Heart right ventricle (tissue), 16 donors: Measurements from ENCODE around the gene CHST15. TPM values are rescaled to one million over a fixed set of nuclear protein-coding genes. Genes with fewer than 3 reads are reported as not detected.

Experiments used
- ATAC-seq, 8 donors: fragments of 200-7000 bp; cut with Tn5 transposase; one replicate each; pipeline ENCODE4 v1.9.1; 2020; ENCODE audit warnings: mild to moderate bottlenecking in 8 of 8, moderate library complexity in 8 of 8, moderate number of reproducible peaks in 1 of 8
- DNase-seq, 2 donors: peaks; one replicate each; pipeline ENCODE4 v3.0.0-alpha.2; 2020
- H3K27ac ChIP-seq, 10 donors: fragments of 200-600 bp; sonication (generic) in 2 of 10; one replicate each; pipeline versions ENCODE4 v1.5.0 to v1.8.0; 2020 to 2022; ENCODE audit warnings: mild to moderate bottlenecking in 3 of 10
- H3K27me3 ChIP-seq, 7 donors: fragments of 200-600 bp; one replicate each; pipeline ENCODE4 v1.8.0; 2021 to 2022; ENCODE audit warnings: mild to moderate bottlenecking in 2 of 7
- H3K36me3 ChIP-seq, 9 donors: fragments of 200-600 bp; sonication (generic) in 1 of 9; one replicate each; pipeline versions ENCODE4 v1.5.0 to v1.8.0; 2020 to 2022; ENCODE audit warnings: mild to moderate bottlenecking in 2 of 9
- H3K4me1 ChIP-seq, 9 donors: fragments of 200-600 bp; sonication (generic) in 1 of 9; one replicate each; pipeline versions ENCODE4 v1.5.0 to v1.8.0; 2020 to 2022; ENCODE audit warnings: mild to moderate bottlenecking in 4 of 9
- H3K4me3 ChIP-seq, 10 donors: fragments of 200-600 bp; sonication (generic) in 2 of 10; one replicate each; pipeline versions ENCODE4 v1.5.0 to v1.8.0; 2020 to 2022; ENCODE audit warnings: mild to moderate bottlenecking in 7 of 10, moderate library complexity in 2 of 10
- H3K9me3 ChIP-seq, 11 donors: fragments of 200-600 bp in 10 of 11; sonication (generic) in 2 of 11; one replicate each; pipeline versions ENCODE4 v1.5.0 to v1.8.0; 2013 to 2022; ENCODE audit warnings: mild to moderate bottlenecking in 2 of 11, control low read depth in 1 of 11, moderate library complexity in 1 of 11
- CTCF ChIP-seq, 9 donors: fragments of 200-600 bp; sonication (generic) in 2 of 9; IDR thresholded peaks; one replicate each; pipeline versions ENCODE4 v1.5.0 to v1.8.0; 2021 to 2022; ENCODE audit warnings: antibody characterized with exemption in 9 of 9, mild to moderate bottlenecking in 5 of 9, moderate library complexity in 1 of 9
- WGBS, 2 donors: extraction: QIAGEN DNeasy Blood & Tissue Kit; methylation state at CpG; one replicate each; pipeline ENCODE4 v1.1.7; 2013; ENCODE audit warnings: inconsistent platforms in 1 of 2; 5-methylcytosine and 5-hydroxymethylcytosine counted together
- intact Hi-C, 10 donors: fragments of 100-400 bp; cut with DNase I; formaldehyde crosslinking; loops; one replicate each; pipeline versions ENCODE4 v1.11.1 to v1.14.2; 2022
- polyA plus RNA-seq, 2 donors: library from polyadenylated mRNA; stranded (reverse); fragments of 200-250 nt; gene quantifications; one replicate each; pipeline ENCODE4 v1.2.3, GENCODE V29; 2013
- total RNA-seq, 10 donors: library from RNA; stranded (reverse); fragmentation: NEBNext Ultra II Directional in 3 of 10; extraction: Animal tissue kit (Norgen Biotek cat#: 25700) in 3 of 10; gene quantifications; one replicate each; pipeline versions ENCODE4 v1.2.1 to v1.2.4, GENCODE V29; 2021 to 2023
- donor health status: Arrhythmogenic right ventricular cardiomyopathy.
- donor health status: ischemic (EF 13 %, LVEDD 7.1; RV severe dilation, severe dysfunction).
- donor health status: healthy with polysubstance abuse.
- donor health status: DM: no; HTN: yes; CAD: no.
- donor health status: DM: no; HTN: no; CAD: no.
- donor health status: ischemic (EF 25% LVEDD 6.9; RV normal size, moderate dysfunction).
- donor health status: ischemic (EF 25% LVEDD 5.7; RV mildly dilated, moderate dysfunction).
- donor health status: healthy.
- donor health status: DM: yes; HTN: yes; CAD: no.
- donor health status: Ischemic cardiomyopathy.
- donor health status: ischemic (EF 35%, LVEDD 5.7; RV mildly dilated, moderate dysfunction).
- donor health status: nonischemic (EF 11% LVEDD 7.7; RV severe dilation, severe dysfunction).
- donor health status: DM: yes; HTN: yes; CAD: no.
- donor health status: PGD.
- donor health status: ischemic (EF 29% LVEDD 5.4; RV normal size, mild dysfunction).
- donor health status: nonischemic (EF 23%, LVEDD 6.1; RV moderate dilation, normal function).

Gene CHST15
- total and polyA plus RNA-seq, 12 donors = 1.3 to 16.7 (median 4.8) TPM

GRCh38 chr10:124019886-124020797 lies 73.3 kb downstream of the CHST15 start:
- 63 to 76% methylated on average over 13 of the region's 13 CpGs for WGBS, 2 donors
- intact Hi-C loops = loop anchor here in 3 of 10 donors (10.0 kb wide), 1 partner anchor 245 kb away; no protein-coding TSS in a partner anchor
- no peak overlapping the region for H3K4me3 ChIP-seq

GRCh38 chr10:124018886-124019525 lies 74.4 kb downstream of the CHST15 start:
- DNase-seq (peak in 1 of 2 donors; percentile 1), ATAC-seq (no peak)
- Histone ChIP-seq H3K27me3 (peaks cover 0 to 12% (median 0%) of the 10 kb centered on the region in 7 donors), H3K4me1 (peaks cover 0 to 10% (median 0%) of the 10 kb centered on the region in 9 donors), H3K36me3 (peaks cover 0 to 74% (median 0%) of the 10 kb centered on the region in 9 donors), H3K9me3 (peaks cover 0 to 2% (median 0%) of the 10 kb centered on the region in 11 donors), H3K4me3 (no peak overlapping the region), H3K27ac (no peak overlapping the region)
- intact Hi-C loops = no loop called here
- TF ChIP-seq CTCF (IDR thresholded peaks at IDR 0.05) = no peak
- 92 to 93% methylated on average over 19 of the region's 19 CpGs for WGBS, 2 donors

More at GRCh38 chr10:124019886-124020797, 73.3 kb downstream of the CHST15 start:
- no peaks in the 10 kb centered on the region for H3K9me3 ChIP-seq
- H3K4me1 ChIP-seq = no peaks in the 10 kb centered on the region
- ATAC-seq (no peak), DNase-seq (peak in 1 of 2 donors; percentile 2)
- H3K27ac ChIP-seq = no peak overlapping the region
- TF ChIP-seq CTCF (IDR thresholded peaks at IDR 0.05) = no peak
- H3K27me3 ChIP-seq = peaks cover 0 to 12% (median 2%) of the 10 kb centered on the region in 7 donors
- peaks cover 0 to 68% (median 0%) of the 10 kb centered on the region in 9 donors for H3K36me3 ChIP-seq

- no peak overlapping the region for H3K27ac ChIP-seq
- H3K9me3 ChIP-seq = peaks cover 0 to 15% (median 0%) of the 10 kb centered on the region in 11 donors
- H3K4me3 ChIP-seq = no peak overlapping the region
- WGBS, 2 donors = 86 to 89% methylated on average over 5 of the region's 5 CpGs
- H3K27me3 ChIP-seq = peaks cover 0 to 12% (median 0%) of the 10 kb centered on the region in 7 donors
- H3K36me3 ChIP-seq = peaks cover 0 to 76% (median 0%) of the 10 kb centered on the region in 9 donors
- ATAC-seq = no peak
- H3K4me1 ChIP-seq = peaks cover 0 to 13% (median 0%) of the 10 kb centered on the region in 9 donors
- TF ChIP-seq CTCF (IDR thresholded peaks at IDR 0.05) = no peak
- DNase-seq = peak in 1 of 2 donors; percentile 2
- intact Hi-C loops = no loop called here
These were observed 75.7 kb downstream of the CHST15 start for GRCh38 chr10:124017729-124018128.

DNA sequence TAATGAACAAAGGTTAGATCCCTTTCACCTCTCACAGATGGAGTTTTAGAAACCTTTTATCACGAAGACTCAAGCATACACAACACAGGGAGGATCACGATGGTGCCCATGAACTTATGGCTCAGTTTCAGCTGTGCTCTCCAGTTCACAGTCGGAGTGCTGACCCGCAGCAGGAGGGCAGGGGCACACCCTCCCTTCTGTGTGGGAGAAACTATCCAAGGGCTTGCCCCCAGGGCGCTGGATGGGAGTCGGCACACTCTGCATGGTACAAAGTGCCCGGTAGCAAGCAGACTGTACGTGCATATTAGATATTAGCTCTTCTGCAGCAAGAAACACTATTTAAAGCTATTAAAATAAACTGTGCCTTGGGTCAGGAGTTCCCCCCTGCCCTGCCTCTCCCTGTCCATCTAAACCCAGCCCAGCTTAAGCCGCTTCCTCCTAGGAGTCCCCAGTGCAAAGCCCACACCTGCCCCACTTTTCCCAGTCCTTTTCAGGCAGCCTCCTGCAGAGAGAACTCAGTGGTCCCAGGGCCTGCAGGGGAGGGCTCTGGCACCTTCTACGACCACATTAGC lies 76.5 kb downstream of the CHST15 start:
- no peak for DNase-seq
- 77 to 79% methylated on average over 10 of the region's 10 CpGs for WGBS, 2 donors
- Histone ChIP-seq H3K27me3 (peaks cover 0 to 12% (median 0%) of the 10 kb centered on the region in 7 donors), H3K4me1 (peaks cover 0 to 13% (median 0%) of the 10 kb centered on the region in 9 donors), H3K9me3 (peaks cover 0 to 15% (median 0%) of the 10 kb centered on the region in 11 donors), H3K27ac (no peak overlapping the region), H3K36me3 (peaks cover 0 to 78% (median 0%) of the 10 kb centered on the region in 9 donors), H3K4me3 (no peak overlapping the region)
- intact Hi-C loops = no loop called here
- TF ChIP-seq CTCF (IDR thresholded peaks at IDR 0.05) = no peak
- ATAC-seq = no peak
